Measurements from ENCODE around the gene PTPN9. TPM values are rescaled to one million over a fixed set of nuclear protein-coding genes. Genes with fewer than 3 reads are reported as not detected.

Gene PTPN9
- total and polyA plus RNA-seq, 8 donors = 21.9 to 50.4 (median 43.0) TPM

DNA sequence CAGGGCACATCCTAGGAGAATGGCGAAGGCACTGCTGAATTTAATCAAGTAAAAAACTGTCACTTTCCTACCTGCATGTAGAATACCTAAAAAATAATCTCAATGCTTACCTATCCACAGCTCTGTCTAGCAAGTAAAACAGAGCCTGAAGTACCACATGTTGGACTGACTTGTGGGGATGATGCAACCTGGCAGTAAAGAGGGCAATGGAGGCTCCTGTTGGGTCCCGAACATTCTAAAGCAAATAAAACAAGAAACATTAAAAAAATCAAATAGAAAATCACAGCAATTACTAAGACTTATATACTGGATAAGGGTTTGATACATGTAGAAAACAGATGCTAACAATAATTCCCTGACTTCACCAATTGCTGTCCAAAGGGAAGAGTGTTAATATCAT, 56.1 kb downstream of the PTPN9 start:
- Histone ChIP-seq H3K4me1 (no peaks in the 10 kb centered on the region), H3K9me3 (no peaks in the 10 kb centered on the region), H3K4me3 (no peak overlapping the region), H3K27me3 (no peaks in the 10 kb centered on the region), H3K27ac (no peak overlapping the region), H3K36me3 (peaks cover 0 to 91% of the 10 kb centered on the region in 2 donors)
- ATAC-seq = no peak
- intact Hi-C loops (cut with DNase I) = no loop called here
- DNase-seq = no peak
- TF ChIP-seq, protein P1, sequence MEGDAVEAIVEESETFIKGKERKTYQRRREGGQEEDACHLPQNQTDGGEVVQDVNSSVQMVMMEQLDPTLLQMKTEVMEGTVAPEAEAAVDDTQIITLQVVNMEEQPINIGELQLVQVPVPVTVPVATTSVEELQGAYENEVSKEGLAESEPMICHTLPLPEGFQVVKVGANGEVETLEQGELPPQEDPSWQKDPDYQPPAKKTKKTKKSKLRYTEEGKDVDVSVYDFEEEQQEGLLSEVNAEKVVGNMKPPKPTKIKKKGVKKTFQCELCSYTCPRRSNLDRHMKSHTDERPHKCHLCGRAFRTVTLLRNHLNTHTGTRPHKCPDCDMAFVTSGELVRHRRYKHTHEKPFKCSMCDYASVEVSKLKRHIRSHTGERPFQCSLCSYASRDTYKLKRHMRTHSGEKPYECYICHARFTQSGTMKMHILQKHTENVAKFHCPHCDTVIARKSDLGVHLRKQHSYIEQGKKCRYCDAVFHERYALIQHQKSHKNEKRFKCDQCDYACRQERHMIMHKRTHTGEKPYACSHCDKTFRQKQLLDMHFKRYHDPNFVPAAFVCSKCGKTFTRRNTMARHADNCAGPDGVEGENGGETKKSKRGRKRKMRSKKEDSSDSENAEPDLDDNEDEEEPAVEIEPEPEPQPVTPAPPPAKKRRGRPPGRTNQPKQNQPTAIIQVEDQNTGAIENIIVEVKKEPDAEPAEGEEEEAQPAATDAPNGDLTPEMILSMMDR (IDR thresholded peaks at IDR 0.05) = no peak

DNA sequence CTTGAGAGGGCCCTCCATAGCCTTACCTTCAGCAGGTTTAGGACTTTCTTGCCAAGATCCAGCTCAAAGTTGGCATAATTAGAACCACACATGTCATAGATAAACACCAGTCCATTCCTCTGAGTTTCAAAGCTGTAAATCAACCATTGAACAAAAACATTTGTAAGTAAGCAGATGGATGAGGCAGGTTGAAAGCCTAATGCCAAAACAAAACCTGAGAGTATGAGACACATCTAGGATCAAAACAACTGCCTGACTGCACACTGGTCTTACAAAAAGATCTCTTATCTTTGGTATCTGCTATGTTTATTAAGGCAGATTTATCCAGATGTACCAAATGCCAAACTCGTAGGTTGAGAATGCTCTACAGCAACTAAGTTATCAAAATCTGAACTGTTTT, 61.9 kb downstream of the PTPN9 start:
- Histone ChIP-seq H3K27ac (no peak overlapping the region), H3K27me3 (no peaks in the 10 kb centered on the region), H3K9me3 (no peaks in the 10 kb centered on the region), H3K4me3 (no peak overlapping the region), H3K4me1 (no peaks in the 10 kb centered on the region), H3K36me3 (peaks cover 0 to 97% of the 10 kb centered on the region in 2 donors)
- intact Hi-C loops (cut with DNase I) = no loop called here
- no peak for ATAC-seq
- DNase-seq = no peak
- TF ChIP-seq, protein P1 (IDR thresholded peaks at IDR 0.05) = no peak

DNA sequence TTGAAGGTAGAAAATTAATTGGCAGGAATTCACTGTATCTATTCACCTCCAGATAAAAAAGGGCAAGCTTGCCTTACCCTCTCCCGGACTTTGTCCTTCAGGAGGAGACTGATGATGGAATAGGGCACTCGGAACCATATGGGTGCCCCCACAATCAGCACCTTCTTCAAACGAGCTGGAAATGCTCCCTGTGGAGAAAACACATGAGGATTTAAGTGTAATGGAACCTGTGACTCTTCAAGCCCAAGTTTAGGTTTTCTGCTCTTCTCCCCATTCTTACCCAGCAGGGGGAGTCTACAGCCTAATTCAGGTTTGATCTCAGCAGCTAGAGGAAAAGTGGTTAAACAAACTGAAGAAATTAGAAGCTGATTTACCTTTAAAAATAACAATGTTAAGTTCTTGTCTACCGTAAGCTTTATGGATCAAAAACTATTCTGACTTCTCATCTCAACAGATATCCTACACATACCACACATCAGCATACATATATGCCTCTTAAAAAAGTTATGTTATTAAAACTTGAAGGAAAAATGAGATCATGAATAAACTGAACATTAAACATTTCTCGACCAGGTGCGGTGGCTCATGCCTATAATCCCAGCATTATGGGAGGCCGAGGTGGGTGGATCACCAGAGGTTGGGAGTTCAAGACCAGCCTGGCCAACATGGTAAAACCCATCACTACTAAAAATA, 70.1 kb downstream of the PTPN9 start:
- no peak overlapping the region for H3K27ac ChIP-seq
- H3K36me3 ChIP-seq = peaks cover 0 to 68% of the 10 kb centered on the region in 2 donors
- intact Hi-C loops (cut with DNase I) = no loop called here
- ATAC-seq = peak; percentile 53
- TF ChIP-seq, protein P1 (IDR thresholded peaks at IDR 0.05) = peak in 1 of 2 donors; percentile 15
- no peaks in the 10 kb centered on the region for H3K27me3 ChIP-seq
- peak in 1 of 4 donors; percentile 21 for DNase-seq
- no peaks in the 10 kb centered on the region for H3K9me3 ChIP-seq
- H3K4me3 ChIP-seq = no peak overlapping the region
- H3K4me1 ChIP-seq = no peaks in the 10 kb centered on the region

DNA sequence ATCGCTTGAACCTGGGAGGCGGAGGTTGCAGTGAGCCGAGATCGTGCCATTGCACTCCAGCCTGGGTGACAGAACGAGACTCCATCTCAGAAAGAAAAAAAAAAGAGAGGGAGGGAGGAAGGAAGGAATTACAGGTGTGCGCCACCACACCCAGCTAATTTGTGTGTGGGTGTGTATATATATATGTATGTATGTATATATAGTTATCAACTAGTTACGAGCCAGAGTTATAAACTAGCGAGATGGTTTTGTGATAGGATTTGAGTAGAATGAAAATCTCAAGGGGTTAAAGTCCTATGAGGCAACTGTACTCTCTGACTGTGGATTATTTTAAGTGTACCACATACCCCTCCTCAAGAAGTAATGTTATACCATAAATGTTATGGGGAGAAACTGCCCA, 76.8 kb downstream of the PTPN9 start:
- H3K27ac ChIP-seq = no peak overlapping the region
- TF ChIP-seq, protein P1 (IDR thresholded peaks at IDR 0.05) = no peak
- H3K9me3 ChIP-seq = no peaks in the 10 kb centered on the region
- ATAC-seq (no peak), DNase-seq (no peak)
- no peaks in the 10 kb centered on the region for H3K4me1 ChIP-seq
- H3K4me3 ChIP-seq = no peak overlapping the region
- no peaks in the 10 kb centered on the region for H3K27me3 ChIP-seq
- peaks cover 0 to 66% of the 10 kb centered on the region in 2 donors for H3K36me3 ChIP-seq
- intact Hi-C loops (cut with DNase I) = no loop called here

- DNase-seq (no peak), ATAC-seq (no peak)
- Histone ChIP-seq H3K9me3 (no peaks in the 10 kb centered on the region), H3K36me3 (peaks cover 0 to 64% of the 10 kb centered on the region in 2 donors), H3K27me3 (no peaks in the 10 kb centered on the region), H3K4me3 (no peak overlapping the region), H3K27ac (no peak overlapping the region), H3K4me1 (no peaks in the 10 kb centered on the region)
- TF ChIP-seq, protein P1 (IDR thresholded peaks at IDR 0.05) = no peak
- intact Hi-C loops (cut with DNase I) = no loop called here
Measured at GRCh38 chr15:75493732-75494131, 85.4 kb downstream of the PTPN9 start.

Measured in left lung (tissue), 10 donors.